ENCODE measurements around the gene TFDP1. TPM values are rescaled to one million over a fixed set of nuclear protein-coding genes. Genes with fewer than 3 reads are reported as not detected.

TFDP1 gene
- total RNA-seq, 1 donor from 2014 or later, result 30.8 TPM

DNA sequence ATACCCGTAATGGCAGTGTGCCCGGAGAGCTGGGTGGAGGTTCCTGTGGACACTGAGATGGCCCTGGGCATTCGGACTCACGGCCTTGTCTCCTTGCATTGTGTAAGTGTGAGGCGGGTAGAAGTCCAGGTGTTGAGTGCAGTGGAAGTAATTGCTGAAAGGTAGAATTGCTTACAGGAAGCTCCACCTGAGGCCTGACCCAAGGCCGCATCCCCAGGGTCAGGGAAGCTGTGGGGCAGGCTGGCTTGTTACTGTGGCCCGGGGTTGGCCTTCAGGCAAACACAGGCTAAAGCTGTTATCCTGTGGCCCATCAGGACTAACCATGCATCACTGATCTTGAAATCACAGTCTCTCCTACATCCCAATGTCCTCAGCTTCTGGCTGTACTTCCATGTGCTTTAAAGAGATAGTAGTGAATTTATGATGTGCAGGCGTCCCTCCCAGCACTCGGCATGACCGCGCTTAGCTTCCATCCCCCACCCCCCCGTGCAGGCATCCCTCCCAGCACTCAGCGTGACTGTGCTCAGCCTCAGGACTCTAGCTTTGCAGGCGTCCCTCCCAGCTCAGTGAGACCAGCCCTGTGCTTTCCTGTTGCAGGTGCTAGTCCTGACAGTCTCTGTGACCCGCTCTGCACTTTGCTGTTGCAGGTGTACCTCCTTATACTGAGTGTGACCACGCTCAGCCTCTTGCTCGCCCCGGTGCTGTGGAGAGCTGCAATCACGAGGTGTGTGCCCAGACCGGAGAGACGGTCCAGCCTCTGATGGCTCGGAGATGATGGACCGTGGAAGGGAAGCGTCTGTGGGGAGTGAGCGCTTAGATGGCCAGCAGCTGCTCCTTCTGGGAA is 35.6 kb upstream of the TFDP1 start:
- Histone ChIP-seq H3K9ac (ENCODE audit: low read depth in 1 of 3, low read length in 3 of 3) (no peak overlapping the region), H3K9me3 (ENCODE audit: control insufficient read depth in 3 of 3, low read length in 3 of 3) (no peaks in the 10 kb centered on the region), H3K36me3 (ENCODE audit: control insufficient read depth in 3 of 3, insufficient read depth in 3 of 3, low read length in 3 of 3) (peaks cover 25 to 33% (median 27%) of the 10 kb centered on the region in 3 donors), H3K27me3 (ENCODE audit: control insufficient read depth in 3 of 3, insufficient read depth in 3 of 3, low read length in 3 of 3) (no peaks in the 10 kb centered on the region), H3K4me1 (ENCODE audit: control insufficient read depth in 3 of 3, insufficient read depth in 3 of 3, low read length in 3 of 3) (peaks cover 9 to 30% (median 22%) of the 10 kb centered on the region in 3 donors), H3K27ac (ENCODE audit: low read depth, low read length) (no peak overlapping the region), H3K4me3 (ENCODE audit: low read length in 3 of 3) (no peak overlapping the region)

- Histone ChIP-seq H3K9me3 (ENCODE audit: control insufficient read depth in 3 of 3, low read length in 3 of 3) (no peaks in the 10 kb centered on the region), H3K4me1 (ENCODE audit: control insufficient read depth in 3 of 3, insufficient read depth in 3 of 3, low read length in 3 of 3) (peaks cover 9 to 25% (median 20%) of the 10 kb centered on the region in 3 donors), H3K36me3 (ENCODE audit: control insufficient read depth in 3 of 3, insufficient read depth in 3 of 3, low read length in 3 of 3) (peaks cover 25 to 31% (median 25%) of the 10 kb centered on the region in 3 donors), H3K9ac (ENCODE audit: low read depth in 1 of 3, low read length in 3 of 3) (no peak overlapping the region), H3K4me3 (ENCODE audit: low read length in 3 of 3) (no peak overlapping the region), H3K27ac (ENCODE audit: low read depth, low read length) (no peak overlapping the region), H3K27me3 (ENCODE audit: control insufficient read depth in 3 of 3, insufficient read depth in 3 of 3, low read length in 3 of 3) (no peaks in the 10 kb centered on the region)
Measured at GRCh38 chr13:113550453-113550852, 34.1 kb upstream of the TFDP1 start.

DNA sequence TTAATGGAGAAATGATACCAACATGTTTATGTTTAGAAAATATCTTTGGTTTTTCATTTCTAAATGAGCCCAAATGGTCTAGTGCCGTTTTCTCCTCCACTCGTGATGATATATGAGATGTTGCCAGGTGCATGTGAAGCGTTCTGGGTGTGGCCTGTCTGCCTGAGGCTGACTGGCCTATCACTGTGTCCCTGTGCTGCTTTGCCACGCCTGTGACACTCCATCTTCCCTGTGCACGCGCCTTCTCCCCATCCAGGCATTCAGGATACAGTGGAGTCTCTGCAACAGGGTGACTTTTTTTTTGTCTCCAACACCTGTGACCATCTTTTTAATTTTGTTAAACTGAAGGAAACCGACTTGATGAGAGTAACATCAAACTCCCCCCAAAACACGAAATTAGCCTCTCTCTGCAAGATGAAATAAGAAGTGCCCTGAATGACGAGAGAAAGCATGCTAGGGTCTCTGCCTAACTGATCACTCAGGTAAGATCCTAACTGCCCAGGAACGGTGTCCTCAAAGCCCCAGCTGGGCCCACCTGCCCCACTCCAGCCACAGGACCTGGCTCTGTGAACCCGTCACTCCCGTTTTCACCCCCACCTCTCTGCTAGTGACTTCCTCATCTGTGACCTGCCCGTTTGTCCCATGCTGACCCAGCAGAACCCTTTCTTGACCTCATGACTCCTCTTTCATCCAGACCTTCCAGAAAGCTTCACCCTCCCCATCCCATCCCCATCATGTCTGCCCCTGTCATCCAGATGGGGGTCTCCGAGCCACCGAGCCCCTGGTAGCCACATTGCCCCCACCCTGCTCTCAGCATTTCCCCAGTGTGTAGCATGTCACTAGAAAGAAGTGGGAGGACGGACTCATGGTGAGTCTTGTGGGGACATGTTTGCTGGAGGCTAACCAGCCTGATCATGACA is 33.2 kb upstream of the TFDP1 start:
- Histone ChIP-seq H3K36me3 (ENCODE audit: control insufficient read depth in 3 of 3, insufficient read depth in 3 of 3, low read length in 3 of 3) (peaks cover 25 to 31% (median 25%) of the 10 kb centered on the region in 3 donors), H3K9me3 (ENCODE audit: control insufficient read depth in 3 of 3, low read length in 3 of 3) (no peaks in the 10 kb centered on the region), H3K4me3 (ENCODE audit: low read length in 3 of 3) (no peak overlapping the region), H3K27me3 (ENCODE audit: control insufficient read depth in 3 of 3, insufficient read depth in 3 of 3, low read length in 3 of 3) (no peaks in the 10 kb centered on the region), H3K27ac (ENCODE audit: low read depth, low read length) (no peak overlapping the region), H3K4me1 (ENCODE audit: control insufficient read depth in 3 of 3, insufficient read depth in 3 of 3, low read length in 3 of 3) (peaks cover 9 to 21% (median 15%) of the 10 kb centered on the region in 3 donors), H3K9ac (ENCODE audit: low read depth in 1 of 3, low read length in 3 of 3) (no peak overlapping the region)

DNA sequence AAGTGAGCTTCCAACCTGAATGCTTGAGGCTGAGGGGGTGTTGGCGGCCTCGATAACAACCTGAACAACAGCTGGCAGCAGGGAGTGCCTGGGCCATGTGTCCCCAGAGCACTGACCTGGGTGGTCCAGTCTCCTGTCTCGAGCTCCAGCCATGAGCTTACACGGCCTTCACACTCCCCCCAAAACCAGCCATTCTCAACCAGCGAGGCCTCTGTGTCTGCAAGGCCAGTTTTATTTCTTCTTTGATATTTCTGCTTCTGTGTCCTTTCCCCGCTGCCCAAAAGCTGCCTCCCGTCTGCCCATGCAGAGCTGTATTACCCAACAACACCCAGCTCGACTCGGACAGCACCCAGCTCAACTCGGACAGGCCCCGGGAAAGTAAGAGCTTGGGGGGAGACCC is 32.5 kb upstream of the TFDP1 start:
- Histone ChIP-seq H3K36me3 (ENCODE audit: control insufficient read depth in 3 of 3, insufficient read depth in 3 of 3, low read length in 3 of 3) (peaks cover 25 to 31% (median 25%) of the 10 kb centered on the region in 3 donors), H3K4me3 (ENCODE audit: low read length in 3 of 3) (no peak overlapping the region), H3K27ac (ENCODE audit: low read depth, low read length) (no peak overlapping the region), H3K27me3 (ENCODE audit: control insufficient read depth in 3 of 3, insufficient read depth in 3 of 3, low read length in 3 of 3) (no peaks in the 10 kb centered on the region), H3K4me1 (ENCODE audit: control insufficient read depth in 3 of 3, insufficient read depth in 3 of 3, low read length in 3 of 3) (peaks cover 6 to 16% (median 12%) of the 10 kb centered on the region in 3 donors), H3K9ac (ENCODE audit: low read depth in 1 of 3, low read length in 3 of 3) (no peak overlapping the region), H3K9me3 (ENCODE audit: control insufficient read depth in 3 of 3, low read length in 3 of 3) (no peaks in the 10 kb centered on the region)

GRCh38 chr13:113552786-113553434 is 31.6 kb upstream of the TFDP1 start:
- Histone ChIP-seq H3K9ac (ENCODE audit: low read depth in 1 of 3, low read length in 3 of 3) (no peak overlapping the region), H3K4me1 (ENCODE audit: control insufficient read depth in 3 of 3, insufficient read depth in 3 of 3, low read length in 3 of 3) (peaks cover 0 to 9% (median 8%) of the 10 kb centered on the region in 3 donors), H3K27me3 (ENCODE audit: control insufficient read depth in 3 of 3, insufficient read depth in 3 of 3, low read length in 3 of 3) (no peaks in the 10 kb centered on the region), H3K27ac (ENCODE audit: low read depth, low read length) (no peak overlapping the region), H3K4me3 (ENCODE audit: low read length in 3 of 3) (no peak overlapping the region), H3K36me3 (ENCODE audit: control insufficient read depth in 3 of 3, insufficient read depth in 3 of 3, low read length in 3 of 3) (peaks cover 25 to 31% (median 25%) of the 10 kb centered on the region in 3 donors), H3K9me3 (ENCODE audit: control insufficient read depth in 3 of 3, low read length in 3 of 3) (no peaks in the 10 kb centered on the region)

GRCh38 chr13:113553511-113554332 is 30.8 kb upstream of the TFDP1 start:
- Histone ChIP-seq H3K36me3 (ENCODE audit: control insufficient read depth in 3 of 3, insufficient read depth in 3 of 3, low read length in 3 of 3) (peaks cover 20 to 28% (median 23%) of the 10 kb centered on the region in 3 donors), H3K9me3 (ENCODE audit: control insufficient read depth in 3 of 3, low read length in 3 of 3) (no peaks in the 10 kb centered on the region), H3K4me3 (ENCODE audit: low read length in 3 of 3) (no peak overlapping the region), H3K27ac (ENCODE audit: low read depth, low read length) (no peak overlapping the region), H3K4me1 (ENCODE audit: control insufficient read depth in 3 of 3, insufficient read depth in 3 of 3, low read length in 3 of 3) (peaks cover 0 to 9% (median 2%) of the 10 kb centered on the region in 3 donors), H3K27me3 (ENCODE audit: control insufficient read depth in 3 of 3, insufficient read depth in 3 of 3, low read length in 3 of 3) (peaks cover 0 to 6% (median 0%) of the 10 kb centered on the region in 3 donors), H3K9ac (ENCODE audit: low read depth in 1 of 3, low read length in 3 of 3) (no peak overlapping the region)

- Histone ChIP-seq H3K36me3 (ENCODE audit: control insufficient read depth in 3 of 3, insufficient read depth in 3 of 3, low read length in 3 of 3) (peaks cover 16 to 22% (median 18%) of the 10 kb centered on the region in 3 donors), H3K27ac (ENCODE audit: low read depth, low read length) (no peak overlapping the region)
Measured at GRCh38 chr13:113554333-113554700, 30.2 kb upstream of the TFDP1 start.

GRCh38 chr13:113555141-113555540 is 29.4 kb upstream of the TFDP1 start:
- H3K4me3 ChIP-seq (ENCODE audit: low read length in 3 of 3), result no peak overlapping the region
- H3K9ac ChIP-seq (ENCODE audit: low read depth in 1 of 3, low read length in 3 of 3), result no peak overlapping the region

More at GRCh38 chr13:113554333-113554700, 30.2 kb upstream of the TFDP1 start:
- Histone ChIP-seq H3K4me3 (ENCODE audit: low read length in 3 of 3) (no peak overlapping the region), H3K27me3 (ENCODE audit: control insufficient read depth in 3 of 3, insufficient read depth in 3 of 3, low read length in 3 of 3) (peaks cover 0 to 6% (median 0%) of the 10 kb centered on the region in 3 donors), H3K4me1 (ENCODE audit: control insufficient read depth in 3 of 3, insufficient read depth in 3 of 3, low read length in 3 of 3) (peaks cover 0 to 9% (median 2%) of the 10 kb centered on the region in 3 donors), H3K9me3 (ENCODE audit: control insufficient read depth in 3 of 3, low read length in 3 of 3) (no peaks in the 10 kb centered on the region), H3K9ac (ENCODE audit: low read depth in 1 of 3, low read length in 3 of 3) (no peak overlapping the region)

GRCh38 chr13:113557013-113557412 is 27.5 kb upstream of the TFDP1 start:
- no peak overlapping the region for H3K4me3 ChIP-seq (ENCODE audit: low read length in 3 of 3)
- H3K27me3 ChIP-seq (ENCODE audit: control insufficient read depth in 3 of 3, insufficient read depth in 3 of 3, low read length in 3 of 3), result peaks cover 0 to 6% (median 0%) of the 10 kb centered on the region in 3 donors
- peaks cover 3 to 9% (median 5%) of the 10 kb centered on the region in 3 donors for H3K36me3 ChIP-seq (ENCODE audit: control insufficient read depth in 3 of 3, insufficient read depth in 3 of 3, low read length in 3 of 3)
- no peak overlapping the region for H3K9ac ChIP-seq (ENCODE audit: low read depth in 1 of 3, low read length in 3 of 3)
- H3K9me3 ChIP-seq (ENCODE audit: control insufficient read depth in 3 of 3, low read length in 3 of 3), result no peaks in the 10 kb centered on the region
- peaks cover 0 to 9% (median 2%) of the 10 kb centered on the region in 3 donors for H3K4me1 ChIP-seq (ENCODE audit: control insufficient read depth in 3 of 3, insufficient read depth in 3 of 3, low read length in 3 of 3)
- no peak overlapping the region for H3K27ac ChIP-seq (ENCODE audit: low read depth, low read length)

More at GRCh38 chr13:113555141-113555540, 29.4 kb upstream of the TFDP1 start:
- H3K27me3 ChIP-seq (ENCODE audit: control insufficient read depth in 3 of 3, insufficient read depth in 3 of 3, low read length in 3 of 3), result peaks cover 0 to 6% (median 0%) of the 10 kb centered on the region in 3 donors
- no peaks in the 10 kb centered on the region for H3K9me3 ChIP-seq (ENCODE audit: control insufficient read depth in 3 of 3, low read length in 3 of 3)
- H3K36me3 ChIP-seq (ENCODE audit: control insufficient read depth in 3 of 3, insufficient read depth in 3 of 3, low read length in 3 of 3), result peaks cover 14 to 21% (median 15%) of the 10 kb centered on the region in 3 donors
- H3K4me1 ChIP-seq (ENCODE audit: control insufficient read depth in 3 of 3, insufficient read depth in 3 of 3, low read length in 3 of 3), result peaks cover 0 to 9% (median 2%) of the 10 kb centered on the region in 3 donors
- H3K27ac ChIP-seq (ENCODE audit: low read depth, low read length), result no peak overlapping the region
